ENCODE measurements around the gene APOF. TPM values are rescaled to one million over a fixed set of nuclear protein-coding genes. Genes with fewer than 3 reads are reported as not detected.
"Not testable (repeated sequence)": the region's sequence is repeated elsewhere in the genome, so short reads cannot be mapped to it uniquely, and the experiment has no call there.

The APOF gene
- total RNA-seq, 6 experiments from 2014 or later: 110 to 270 (median 205) TPM

GRCh38 chr12:56336361-56337167 is 26.1 kb downstream of the APOF start:
- Histone ChIP-seq H3K27me3 (no peaks in the 10 kb centered on the region), H3K27ac (no peak overlapping the region), H3K4me1 (peaks cover 0 to 14% (median 0%) of the 10 kb centered on the region in 4 donors), H3K4me3 (no peak overlapping the region), H3K36me3 (peaks cover 0 to 1% (median 0%) of the 10 kb centered on the region in 4 donors), H3K9me3 (no peaks in the 10 kb centered on the region)
- ATAC-seq (no peak), DNase-seq (no peak)
- no peak for TF ChIP-seq CTCF (IDR thresholded peaks at IDR 0.05)
- TF ChIP-seq POLR2A (IDR thresholded peaks at IDR 0.05): no peak
- intact Hi-C loops (cut with DNase I): no loop called here
- 80% methylated on average over 6 of the region's 9 CpGs for WGBS (ENCODE audit: insufficient coverage, low coverage, low lambda C conversion rate, missing lambda C conversion rate)

- not testable (repeated sequence) for ATAC-seq
Measured at GRCh38 chr12:56335527-56335926, 27.1 kb downstream of the APOF start.

GRCh38 chr12:56334490-56334793 is 28.2 kb downstream of the APOF start:
- DNase-seq (no peak), ATAC-seq (no peak)
- peak overlapping the region; percentile 91 to 94 (median 93) for H3K27ac ChIP-seq
- no peaks in the 10 kb centered on the region for H3K9me3 ChIP-seq
- WGBS (ENCODE audit: insufficient coverage, low coverage, low lambda C conversion rate, missing lambda C conversion rate): 3% methylated on average over 5 of the region's 6 CpGs
- TF ChIP-seq CTCF (IDR thresholded peaks at IDR 0.05) (no peak), POLR2A (IDR thresholded peaks at IDR 0.05) (no peak)
- intact Hi-C loops (cut with DNase I): no loop called here
- no peaks in the 10 kb centered on the region for H3K27me3 ChIP-seq
- peak overlapping the region; percentile 53 to 68 (median 57) for H3K4me3 ChIP-seq
- peaks cover 0 to 14% (median 0%) of the 10 kb centered on the region in 4 donors for H3K4me1 ChIP-seq
- H3K36me3 ChIP-seq: no peaks in the 10 kb centered on the region

More at GRCh38 chr12:56335527-56335926, 27.1 kb downstream of the APOF start:
- H3K27ac ChIP-seq; DNase-seq; intact Hi-C loops (cut with DNase I); H3K36me3 ChIP-seq; H3K27me3 ChIP-seq; H3K4me3 ChIP-seq; H3K9me3 ChIP-seq: not testable (repeated sequence)
- H3K4me1 ChIP-seq: peaks cover 0 to 14% (median 0%) of the 10 kb centered on the region in 4 donors
- 84% methylated on average over 5 of the region's 8 CpGs for whole genome bisulfite sequencing (ENCODE audit: insufficient coverage, low coverage, low lambda C conversion rate, missing lambda C conversion rate)

- Histone ChIP-seq H3K27me3 (no peaks in the 10 kb centered on the region), H3K27ac (peak within 1 kb of the TSS; percentile 91 to 94 (median 93)), H3K4me3 (peak within 1 kb of the TSS; percentile 53 to 68 (median 57)), H3K4me1 (peaks cover 0 to 16% (median 0%) of the 10 kb centered on the region in 4 donors), H3K36me3 (no peaks in the 10 kb centered on the region), H3K9me3 (no peaks in the 10 kb centered on the region)
- ATAC-seq (peak; percentile 96 to 98 (median 98)), DNase-seq (peak; percentile 94 to 97 (median 95))
- WGBS (ENCODE audit: insufficient coverage, low coverage, low lambda C conversion rate, missing lambda C conversion rate): 0% methylated on average over 36 of the region's 45 CpGs
- TF ChIP-seq CTCF (IDR thresholded peaks at IDR 0.05) (peak; percentile 39 to 50 (median 42)), POLR2A (IDR thresholded peaks at IDR 0.05) (peak; percentile 86)
- intact Hi-C loops (cut with DNase I): no loop called here
Measured at GRCh38 chr12:56333679-56334489, 28.8 kb downstream of the APOF start, which contains the start of gene PAN2. Gene PAN2 (minus strand): TSS chr12:56334000. CDS start chr12:56333094, 906 bp downstream.

Data from right lobe of liver (tissue), 6 donors.